Measurements from ENCODE around the gene SLC22A1.
"Not testable (repeated sequence)": the region's sequence is repeated elsewhere in the genome, so short reads cannot be mapped to it uniquely, and the experiment has no call there.

SLC22A1 gene

DNA sequence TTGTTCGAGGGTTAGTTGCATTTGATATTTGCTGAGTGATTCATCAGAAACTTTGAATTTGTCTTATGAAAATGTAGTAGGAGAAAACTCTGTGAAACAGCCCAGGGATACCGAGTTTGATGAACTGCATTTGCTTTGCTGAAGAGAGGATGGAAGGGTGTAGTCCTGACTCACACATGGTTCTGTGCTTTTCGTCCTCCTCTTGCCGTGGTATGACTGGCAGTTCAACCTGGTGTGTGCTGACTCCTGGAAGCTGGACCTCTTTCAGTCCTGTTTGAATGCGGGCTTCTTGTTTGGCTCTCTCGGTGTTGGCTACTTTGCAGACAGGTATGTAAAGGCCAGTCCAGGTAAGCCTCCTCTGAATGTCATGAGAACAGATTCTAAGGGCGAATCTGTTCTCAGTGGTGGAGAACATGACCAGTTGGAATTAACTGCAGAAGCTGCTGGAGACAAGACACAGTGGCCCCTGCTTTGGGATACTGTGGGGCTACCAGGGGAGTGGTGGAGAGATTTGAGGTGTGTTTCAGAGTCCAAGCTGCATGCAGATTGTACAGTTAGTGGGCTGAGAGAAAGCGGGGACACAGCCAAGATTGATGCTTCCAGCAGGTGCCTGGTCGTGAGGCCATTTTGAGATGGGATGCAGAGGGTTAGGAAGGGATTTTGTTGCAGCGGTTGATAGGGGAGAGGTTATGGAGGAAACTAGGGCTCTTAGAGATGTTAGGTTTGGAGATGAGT lies 8.4 kb downstream of the SLC22A1 start:
- H3K4me1 ChIP-seq (ENCODE audit: control insufficient read depth in 1 of 2, insufficient read depth in 2 of 2, low read length in 2 of 2), result peaks cover 6% of the 10 kb centered on the region in 2 donors
- no peak overlapping the region for H3K4me3 ChIP-seq (ENCODE audit: low read depth in 1 of 2, low read length in 2 of 2)
- H3K27ac ChIP-seq (ENCODE audit: low read depth, low read length), result no peak overlapping the region
- no peaks in the 10 kb centered on the region for H3K9me3 ChIP-seq (ENCODE audit: control insufficient read depth in 1 of 2, low read length in 2 of 2)
- no peaks in the 10 kb centered on the region for H3K27me3 ChIP-seq (ENCODE audit: control insufficient read depth in 1 of 2, insufficient read depth in 2 of 2, low read length in 2 of 2)
- no peak overlapping the region for H3K9ac ChIP-seq (ENCODE audit: low read depth in 1 of 2, low read length in 2 of 2)
- H3K36me3 ChIP-seq (ENCODE audit: control insufficient read depth in 1 of 2, insufficient read depth in 2 of 2, low read length in 2 of 2), result no peaks in the 10 kb centered on the region

DNA sequence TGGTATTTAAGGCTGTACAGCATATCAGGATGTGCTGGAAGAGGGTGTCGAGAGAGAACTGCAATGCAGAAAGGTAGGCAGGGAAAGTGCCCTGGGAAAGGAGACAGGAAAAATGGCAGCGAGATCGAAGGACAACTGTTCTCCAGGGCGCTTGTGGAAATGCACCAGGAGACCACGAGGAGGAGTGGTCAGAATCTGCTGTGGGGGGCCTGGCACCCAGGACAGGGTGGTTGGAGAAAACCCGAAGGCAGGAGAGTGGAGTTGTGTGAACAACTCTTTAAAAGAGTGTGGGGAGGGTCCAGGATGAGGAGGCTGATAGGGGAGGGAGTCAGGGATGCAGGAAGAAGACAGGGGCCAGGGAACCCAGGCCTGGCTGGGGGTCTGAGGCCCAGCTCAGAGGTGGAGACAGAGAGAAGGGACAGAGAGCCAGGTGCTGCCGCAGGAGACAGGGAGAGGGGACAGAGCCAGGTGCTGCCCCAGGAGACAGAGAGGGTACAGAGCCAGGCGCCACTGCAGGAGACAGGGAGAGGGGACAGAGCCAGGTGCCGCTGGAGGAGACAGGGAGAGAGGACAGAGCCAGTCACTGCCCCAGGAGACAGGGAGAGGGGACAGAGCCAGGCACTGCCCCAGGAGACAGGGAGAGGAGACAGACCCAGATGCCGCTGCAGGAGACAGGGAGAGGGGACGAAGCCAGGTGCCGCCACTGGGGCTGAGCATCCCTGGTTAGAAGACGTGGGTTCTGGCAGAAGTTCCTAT lies 9.3 kb downstream of the SLC22A1 start:
- no peaks in the 10 kb centered on the region for H3K27me3 ChIP-seq (ENCODE audit: control insufficient read depth in 1 of 2, insufficient read depth in 2 of 2, low read length in 2 of 2)
- no peak overlapping the region for H3K9ac ChIP-seq (ENCODE audit: low read depth in 1 of 2, low read length in 2 of 2)
- no peaks in the 10 kb centered on the region for H3K9me3 ChIP-seq (ENCODE audit: control insufficient read depth in 1 of 2, low read length in 2 of 2)
- no peaks in the 10 kb centered on the region for H3K36me3 ChIP-seq (ENCODE audit: control insufficient read depth in 1 of 2, insufficient read depth in 2 of 2, low read length in 2 of 2)
- no peak overlapping the region for H3K4me3 ChIP-seq (ENCODE audit: low read depth in 1 of 2, low read length in 2 of 2)
- H3K4me1 ChIP-seq (ENCODE audit: control insufficient read depth in 1 of 2, insufficient read depth in 2 of 2, low read length in 2 of 2), result peaks cover 10 to 14% of the 10 kb centered on the region in 2 donors
- H3K27ac ChIP-seq (ENCODE audit: low read depth, low read length), result no peak overlapping the region

DNA sequence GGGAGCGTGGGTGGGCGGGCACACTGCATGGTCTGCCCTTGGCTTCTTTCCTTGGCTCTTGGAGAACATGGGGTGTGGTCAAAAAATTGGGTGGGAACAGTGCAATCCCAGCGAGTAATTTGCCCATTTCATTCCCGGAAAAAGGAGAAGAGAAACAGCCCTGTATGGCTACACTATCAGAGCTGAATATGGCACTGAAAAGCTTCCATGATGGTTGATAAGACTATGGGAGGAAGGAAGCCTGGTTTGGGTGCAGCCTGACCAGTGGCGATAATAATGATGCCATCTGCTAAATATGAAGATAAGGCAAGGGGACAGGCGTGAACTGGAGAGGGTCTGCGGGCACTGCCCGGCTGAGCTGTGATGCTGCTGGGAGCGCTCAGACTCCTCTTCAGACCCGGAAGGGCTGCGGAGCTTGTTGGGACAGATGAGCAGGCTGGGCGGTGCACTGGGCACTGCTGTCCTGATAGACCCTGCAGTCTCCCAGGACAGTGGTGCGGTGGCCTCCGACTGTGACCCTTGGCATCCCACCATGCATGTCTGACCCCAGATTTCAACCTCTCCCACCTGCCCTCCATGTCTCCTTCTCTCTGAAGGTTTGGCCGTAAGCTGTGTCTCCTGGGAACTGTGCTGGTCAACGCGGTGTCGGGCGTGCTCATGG lies 10.2 kb downstream of the SLC22A1 start:
- Histone ChIP-seq H3K9ac (ENCODE audit: low read depth in 1 of 2, low read length in 2 of 2) (no peak overlapping the region), H3K4me1 (ENCODE audit: control insufficient read depth in 1 of 2, insufficient read depth in 2 of 2, low read length in 2 of 2) (peaks cover 10 to 18% of the 10 kb centered on the region in 2 donors), H3K4me3 (ENCODE audit: low read depth in 1 of 2, low read length in 2 of 2) (no peak overlapping the region), H3K27ac (ENCODE audit: low read depth, low read length) (no peak overlapping the region), H3K36me3 (ENCODE audit: control insufficient read depth in 1 of 2, insufficient read depth in 2 of 2, low read length in 2 of 2) (no peaks in the 10 kb centered on the region), H3K9me3 (ENCODE audit: control insufficient read depth in 1 of 2, low read length in 2 of 2) (no peaks in the 10 kb centered on the region), H3K27me3 (ENCODE audit: control insufficient read depth in 1 of 2, insufficient read depth in 2 of 2, low read length in 2 of 2) (no peaks in the 10 kb centered on the region)

DNA sequence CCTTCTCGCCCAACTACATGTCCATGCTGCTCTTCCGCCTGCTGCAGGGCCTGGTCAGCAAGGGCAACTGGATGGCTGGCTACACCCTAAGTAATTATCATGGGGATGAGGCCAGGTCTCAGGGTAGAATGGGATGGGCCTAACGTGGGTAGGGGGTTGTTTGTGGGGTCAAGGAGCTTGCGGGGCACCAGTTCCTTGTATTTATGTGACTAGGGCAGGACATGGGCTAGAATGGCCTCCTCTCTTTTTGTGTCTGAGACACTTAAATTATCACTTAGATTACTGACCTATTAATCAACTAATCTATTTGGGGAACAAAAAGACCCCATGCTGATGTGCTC lies 10.7 kb downstream of the SLC22A1 start:
- Histone ChIP-seq H3K4me3 (ENCODE audit: low read depth in 1 of 2, low read length in 2 of 2) (no peak overlapping the region), H3K9ac (ENCODE audit: low read depth in 1 of 2, low read length in 2 of 2) (no peak overlapping the region), H3K9me3 (ENCODE audit: control insufficient read depth in 1 of 2, low read length in 2 of 2) (no peaks in the 10 kb centered on the region), H3K36me3 (ENCODE audit: control insufficient read depth in 1 of 2, insufficient read depth in 2 of 2, low read length in 2 of 2) (no peaks in the 10 kb centered on the region), H3K27me3 (ENCODE audit: control insufficient read depth in 1 of 2, insufficient read depth in 2 of 2, low read length in 2 of 2) (no peaks in the 10 kb centered on the region), H3K4me1 (ENCODE audit: control insufficient read depth in 1 of 2, insufficient read depth in 2 of 2, low read length in 2 of 2) (peaks cover 10 to 18% of the 10 kb centered on the region in 2 donors), H3K27ac (ENCODE audit: low read depth, low read length) (no peak overlapping the region)

DNA sequence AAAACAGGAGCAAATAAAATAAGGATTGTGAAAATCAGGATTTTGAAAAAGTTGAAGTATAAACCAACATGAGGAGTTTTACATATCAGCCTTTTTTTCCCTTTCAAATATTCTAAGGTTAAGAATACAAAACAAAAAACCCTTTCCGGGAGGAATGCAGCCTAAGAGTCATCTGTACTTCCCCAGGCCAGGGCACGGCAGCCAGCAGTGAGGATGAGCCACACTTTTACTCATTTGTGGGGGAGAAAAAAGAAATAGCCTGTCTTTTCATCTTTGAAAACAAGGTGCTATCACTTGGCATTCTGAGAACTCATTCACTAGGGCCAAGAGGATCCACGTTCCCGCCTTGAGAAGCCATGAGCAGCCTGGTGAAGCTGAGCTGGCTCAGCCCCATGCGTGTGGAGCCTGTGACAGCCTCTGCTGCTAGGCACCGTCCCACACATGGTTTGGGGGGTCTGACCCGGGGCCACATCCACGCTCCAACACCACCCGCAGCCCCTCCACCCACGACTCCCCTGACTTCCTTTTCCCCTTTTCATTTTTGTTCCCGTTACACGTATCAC lies 11.2 kb downstream of the SLC22A1 start:
- no peak overlapping the region for H3K9ac ChIP-seq (ENCODE audit: low read depth in 1 of 2, low read length in 2 of 2)
- peaks cover 10 to 18% of the 10 kb centered on the region in 2 donors for H3K4me1 ChIP-seq (ENCODE audit: control insufficient read depth in 1 of 2, insufficient read depth in 2 of 2, low read length in 2 of 2)
- H3K9me3 ChIP-seq (ENCODE audit: control insufficient read depth in 1 of 2, low read length in 2 of 2), result no peaks in the 10 kb centered on the region
- H3K4me3 ChIP-seq (ENCODE audit: low read depth in 1 of 2, low read length in 2 of 2), result no peak overlapping the region
- no peaks in the 10 kb centered on the region for H3K27me3 ChIP-seq (ENCODE audit: control insufficient read depth in 1 of 2, insufficient read depth in 2 of 2, low read length in 2 of 2)
- no peak overlapping the region for H3K27ac ChIP-seq (ENCODE audit: low read depth, low read length)
- H3K36me3 ChIP-seq (ENCODE audit: control insufficient read depth in 1 of 2, insufficient read depth in 2 of 2, low read length in 2 of 2), result no peaks in the 10 kb centered on the region

DNA sequence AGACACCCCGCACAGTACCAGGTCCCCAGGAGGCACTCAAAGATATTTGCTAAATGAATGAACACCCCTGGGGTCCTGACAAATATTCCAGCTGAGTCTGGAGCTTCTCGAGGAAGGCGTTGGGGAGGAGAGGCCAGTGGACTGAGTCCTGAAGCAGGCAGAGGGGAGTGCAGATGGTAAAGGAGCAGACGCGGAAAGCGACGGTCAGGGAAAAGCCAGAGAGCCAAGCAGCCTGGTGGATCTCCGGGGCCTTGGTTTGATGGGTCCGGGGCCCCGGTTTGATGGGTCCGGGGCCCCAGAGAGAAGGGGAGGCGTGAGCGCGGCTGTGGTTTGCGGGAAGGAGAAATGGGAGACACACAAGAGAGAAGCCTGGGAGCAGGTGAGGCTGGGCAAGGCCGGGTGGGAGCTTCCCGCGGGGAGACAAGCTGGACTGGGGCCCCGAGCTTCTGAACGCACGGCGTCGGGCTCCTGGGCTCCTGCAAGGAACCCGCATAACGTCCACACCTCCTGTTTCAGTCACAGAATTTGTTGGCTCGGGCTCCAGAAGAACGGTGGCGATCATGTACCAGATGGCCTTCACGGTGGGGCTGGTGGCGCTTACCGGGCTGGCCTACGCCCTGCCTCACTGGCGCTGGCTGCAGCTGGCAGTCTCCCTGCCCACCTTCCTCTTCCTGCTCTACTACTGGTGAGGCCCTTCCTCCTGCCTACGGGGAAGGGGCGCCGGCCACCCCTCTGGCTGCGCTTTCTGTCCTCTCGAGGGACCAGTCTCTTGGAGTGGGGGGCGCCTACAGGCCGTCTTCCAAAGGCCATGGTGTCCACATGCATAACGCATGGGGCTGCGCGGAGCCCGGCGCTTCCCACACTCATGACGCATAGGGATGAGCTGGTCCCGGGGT lies 12.1 kb downstream of the SLC22A1 start:
- Histone ChIP-seq H3K4me1 (ENCODE audit: control insufficient read depth in 1 of 2, insufficient read depth in 2 of 2, low read length in 2 of 2) (peaks cover 10 to 18% of the 10 kb centered on the region in 2 donors), H3K27ac (ENCODE audit: low read depth, low read length) (no peak overlapping the region), H3K9me3 (ENCODE audit: control insufficient read depth in 1 of 2, low read length in 2 of 2) (no peaks in the 10 kb centered on the region), H3K36me3 (ENCODE audit: control insufficient read depth in 1 of 2, insufficient read depth in 2 of 2, low read length in 2 of 2) (no peaks in the 10 kb centered on the region), H3K9ac (ENCODE audit: low read depth in 1 of 2, low read length in 2 of 2) (no peak overlapping the region), H3K4me3 (ENCODE audit: low read depth in 1 of 2, low read length in 2 of 2) (no peak overlapping the region), H3K27me3 (ENCODE audit: control insufficient read depth in 1 of 2, insufficient read depth in 2 of 2, low read length in 2 of 2) (no peaks in the 10 kb centered on the region)

DNA sequence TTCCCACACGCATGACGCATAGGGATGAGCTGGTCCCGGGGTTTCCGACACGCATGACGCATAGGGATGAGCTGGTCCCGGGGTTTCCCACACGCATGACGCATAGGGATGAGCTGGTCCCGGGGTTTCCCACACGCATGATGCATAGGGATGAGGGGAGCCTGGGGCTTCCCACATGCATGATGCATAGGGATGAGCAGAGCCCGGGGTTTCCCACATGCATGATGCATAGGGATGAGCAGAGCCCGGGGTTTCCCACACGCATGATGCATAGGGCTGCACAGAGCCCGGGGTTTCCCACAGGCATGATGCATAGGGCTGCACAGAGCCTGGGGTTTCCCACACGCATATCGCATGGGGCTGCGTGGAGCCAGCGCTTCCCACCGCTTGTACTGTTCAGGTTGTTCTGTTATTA lies 12.7 kb downstream of the SLC22A1 start:
- not testable (repeated sequence) for H3K9ac ChIP-seq (ENCODE audit: low read depth in 1 of 2, low read length in 2 of 2); H3K27ac ChIP-seq (ENCODE audit: low read depth, low read length); H3K9me3 ChIP-seq (ENCODE audit: control insufficient read depth in 1 of 2, low read length in 2 of 2); H3K36me3 ChIP-seq (ENCODE audit: control insufficient read depth in 1 of 2, insufficient read depth in 2 of 2, low read length in 2 of 2); H3K27me3 ChIP-seq (ENCODE audit: control insufficient read depth in 1 of 2, insufficient read depth in 2 of 2, low read length in 2 of 2); H3K4me3 ChIP-seq (ENCODE audit: low read depth in 1 of 2, low read length in 2 of 2)
- H3K4me1 ChIP-seq (ENCODE audit: control insufficient read depth in 1 of 2, insufficient read depth in 2 of 2, low read length in 2 of 2), result peaks cover 10 to 18% of the 10 kb centered on the region in 2 donors

DNA sequence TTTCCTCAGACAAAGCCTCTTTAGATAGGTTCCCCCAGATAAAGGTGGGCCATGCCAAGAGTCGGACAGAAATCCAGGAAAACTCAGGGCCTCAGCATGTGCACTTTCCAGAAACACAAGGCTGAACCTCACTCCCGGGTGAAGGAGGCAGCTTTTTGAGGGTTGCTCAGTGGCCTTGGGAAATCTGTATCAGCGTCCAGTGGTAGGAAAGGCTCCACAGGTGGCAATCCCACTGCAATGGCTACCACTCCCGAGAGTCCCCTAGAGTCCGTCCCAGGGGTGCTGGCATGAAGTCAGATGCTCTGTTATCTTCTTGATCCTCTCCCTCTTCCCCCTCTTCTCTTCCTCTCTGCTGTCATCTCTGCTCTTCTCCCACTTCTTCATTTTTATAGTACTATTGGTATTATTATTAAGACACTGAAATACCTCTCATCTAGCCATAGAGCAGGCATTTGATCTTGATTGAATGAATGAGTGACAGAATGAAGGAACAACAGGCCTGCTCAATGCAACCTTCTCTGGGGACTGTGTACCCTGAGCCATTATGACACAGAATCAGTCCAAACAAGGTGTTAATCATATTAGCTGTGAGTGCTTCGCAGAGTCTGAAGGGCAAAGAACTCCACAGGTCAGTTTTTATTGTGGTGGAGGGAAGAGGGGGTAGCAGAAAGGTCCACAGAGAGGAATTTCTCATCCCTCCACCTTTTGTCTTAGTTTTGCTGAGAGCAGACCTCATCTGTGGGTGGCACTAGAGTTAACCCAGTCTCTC lies 13.3 kb downstream of the SLC22A1 start:
- no peak overlapping the region for H3K4me3 ChIP-seq (ENCODE audit: low read depth in 1 of 2, low read length in 2 of 2)
- no peaks in the 10 kb centered on the region for H3K27me3 ChIP-seq (ENCODE audit: control insufficient read depth in 1 of 2, insufficient read depth in 2 of 2, low read length in 2 of 2)
- no peaks in the 10 kb centered on the region for H3K36me3 ChIP-seq (ENCODE audit: control insufficient read depth in 1 of 2, insufficient read depth in 2 of 2, low read length in 2 of 2)
- no peak overlapping the region for H3K9ac ChIP-seq (ENCODE audit: low read depth in 1 of 2, low read length in 2 of 2)
- H3K27ac ChIP-seq (ENCODE audit: low read depth, low read length), result no peak overlapping the region
- H3K4me1 ChIP-seq (ENCODE audit: control insufficient read depth in 1 of 2, insufficient read depth in 2 of 2, low read length in 2 of 2), result peaks cover 10 to 18% of the 10 kb centered on the region in 2 donors
- H3K9me3 ChIP-seq (ENCODE audit: control insufficient read depth in 1 of 2, low read length in 2 of 2), result no peaks in the 10 kb centered on the region

Measured in duodenal mucosa (tissue), 2 donors.